Neural progenitor cell (in vitro differentiated cells): ENCODE measurements around the gene ZNF547.

Source experiments
- CTCF ChIP-seq: fragments of 200-600 bp; sonication (generic); IDR thresholded peaks from 2 replicates; pipeline ENCODE4 v1.5.1; 2017; ENCODE audit warnings: antibody characterized with exemption, mild to moderate bottlenecking
- EZH2phosphoT487 ChIP-seq: fragments of 200-600 bp; sonication (generic); IDR thresholded peaks from 2 replicates; pipeline ENCODE4 v1.6.1; 2017; ENCODE audit warnings: antibody characterized with exemption

- no peak for TF ChIP-seq CTCF
- TF ChIP-seq EZH2phosphoT487, result no peak
These were observed 20.8 kb upstream of the ZNF547 start for GRCh38 chr19:57342582-57342981.
